Heart right ventricle (tissue), 16 donors: ENCODE data around the gene CYB561A3. TPM values are rescaled to one million over a fixed set of nuclear protein-coding genes. Genes with fewer than 3 reads are reported as not detected.
A peak's percentile ranks its signal among the peaks of the same experiment; 100 is the strongest.

Experiments
- ATAC-seq, 8 donors: fragments of 200-7000 bp; cut with Tn5 transposase; one replicate each; pipeline ENCODE4 v1.9.1; 2020; ENCODE audit warnings: mild to moderate bottlenecking in 8 of 8, moderate library complexity in 8 of 8, moderate number of reproducible peaks in 1 of 8
- DNase-seq, 2 donors: peaks; one replicate each; pipeline ENCODE4 v3.0.0-alpha.2; 2020
- H3K27ac ChIP-seq, 10 donors: fragments of 200-600 bp; sonication (generic) in 2 of 10; one replicate each; pipeline versions ENCODE4 v1.5.0 to v1.8.0; 2020 to 2022; ENCODE audit warnings: mild to moderate bottlenecking in 3 of 10
- H3K27me3 ChIP-seq, 7 donors: fragments of 200-600 bp; one replicate each; pipeline ENCODE4 v1.8.0; 2021 to 2022; ENCODE audit warnings: mild to moderate bottlenecking in 2 of 7
- H3K36me3 ChIP-seq, 9 donors: fragments of 200-600 bp; sonication (generic) in 1 of 9; one replicate each; pipeline versions ENCODE4 v1.5.0 to v1.8.0; 2020 to 2022; ENCODE audit warnings: mild to moderate bottlenecking in 2 of 9
- H3K4me1 ChIP-seq, 9 donors: fragments of 200-600 bp; sonication (generic) in 1 of 9; one replicate each; pipeline versions ENCODE4 v1.5.0 to v1.8.0; 2020 to 2022; ENCODE audit warnings: mild to moderate bottlenecking in 4 of 9
- H3K4me3 ChIP-seq, 10 donors: fragments of 200-600 bp; sonication (generic) in 2 of 10; one replicate each; pipeline versions ENCODE4 v1.5.0 to v1.8.0; 2020 to 2022; ENCODE audit warnings: mild to moderate bottlenecking in 7 of 10, moderate library complexity in 2 of 10
- H3K9me3 ChIP-seq, 11 donors: fragments of 200-600 bp in 10 of 11; sonication (generic) in 2 of 11; one replicate each; pipeline versions ENCODE4 v1.5.0 to v1.8.0; 2013 to 2022; ENCODE audit warnings: mild to moderate bottlenecking in 2 of 11, control low read depth in 1 of 11, moderate library complexity in 1 of 11
- WGBS, 2 donors: extraction: QIAGEN DNeasy Blood & Tissue Kit; methylation state at CpG; one replicate each; pipeline ENCODE4 v1.1.7; 2013; ENCODE audit warnings: inconsistent platforms in 1 of 2; 5-methylcytosine and 5-hydroxymethylcytosine counted together
- intact Hi-C, 10 donors: fragments of 100-400 bp; cut with DNase I; formaldehyde crosslinking; loops; one replicate each; pipeline versions ENCODE4 v1.11.1 to v1.14.2; 2022
- polyA plus RNA-seq, 2 donors: library from polyadenylated mRNA; stranded (reverse); fragments of 200-250 nt; gene quantifications; one replicate each; pipeline ENCODE4 v1.2.3, GENCODE V29; 2013
- total RNA-seq, 10 donors: library from RNA; stranded (reverse); fragmentation: NEBNext Ultra II Directional in 3 of 10; extraction: Animal tissue kit (Norgen Biotek cat#: 25700) in 3 of 10; gene quantifications; one replicate each; pipeline versions ENCODE4 v1.2.1 to v1.2.4, GENCODE V29; 2021 to 2023
- TF ChIP-seq, protein P1 (sequence below), 9 donors: fragments of 200-600 bp; sonication (generic) in 2 of 9; IDR thresholded peaks; one replicate each; pipeline versions ENCODE4 v1.5.0 to v1.8.0; 2021 to 2022; ENCODE audit warnings: antibody characterized with exemption in 9 of 9, mild to moderate bottlenecking in 5 of 9, moderate library complexity in 1 of 9
- donor health status: Arrhythmogenic right ventricular cardiomyopathy.
- donor health status: ischemic (EF 13 %, LVEDD 7.1; RV severe dilation, severe dysfunction).
- donor health status: healthy with polysubstance abuse.
- donor health status: DM: no; HTN: yes; CAD: no.
- donor health status: DM: no; HTN: no; CAD: no.
- donor health status: ischemic (EF 25% LVEDD 6.9; RV normal size, moderate dysfunction).
- donor health status: ischemic (EF 25% LVEDD 5.7; RV mildly dilated, moderate dysfunction).
- donor health status: healthy.
- donor health status: DM: yes; HTN: yes; CAD: no.
- donor health status: Ischemic cardiomyopathy.
- donor health status: ischemic (EF 35%, LVEDD 5.7; RV mildly dilated, moderate dysfunction).
- donor health status: nonischemic (EF 11% LVEDD 7.7; RV severe dilation, severe dysfunction).
- donor health status: DM: yes; HTN: yes; CAD: no.
- donor health status: PGD.
- donor health status: ischemic (EF 29% LVEDD 5.4; RV normal size, mild dysfunction).
- donor health status: nonischemic (EF 23%, LVEDD 6.1; RV moderate dilation, normal function).

CYB561A3 gene
- total and polyA plus RNA-seq, 12 donors, result 6.0 to 18.6 (median 10.5) TPM

DNA sequence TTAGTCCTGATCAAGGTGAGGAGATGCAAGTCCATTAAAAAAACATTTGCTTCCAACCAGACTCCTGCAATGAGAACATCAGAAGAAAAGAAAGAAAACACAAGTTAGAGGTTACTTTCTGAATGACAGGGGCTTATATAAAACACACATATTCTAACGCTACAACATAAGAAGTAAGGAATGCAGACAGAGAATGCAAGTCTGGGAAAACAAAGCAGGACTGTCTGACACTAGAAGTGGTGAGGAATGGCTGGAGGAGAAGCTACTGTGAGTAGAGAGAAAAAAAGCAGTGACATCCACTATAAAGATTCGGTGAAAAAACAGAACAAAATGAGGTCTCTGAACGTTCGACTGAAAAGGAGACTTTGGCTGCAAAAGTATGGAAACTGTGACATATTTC is 43.0 kb upstream of the CYB561A3 start:
- Histone ChIP-seq H3K27ac (no peak overlapping the region), H3K4me1 (peaks cover 0 to 8% (median 0%) of the 10 kb centered on the region in 9 donors), H3K4me3 (no peak overlapping the region), H3K36me3 (peaks cover 0 to 99% (median 42%) of the 10 kb centered on the region in 9 donors), H3K9me3 (no peaks in the 10 kb centered on the region), H3K27me3 (no peaks in the 10 kb centered on the region)
- TF ChIP-seq, protein P1, sequence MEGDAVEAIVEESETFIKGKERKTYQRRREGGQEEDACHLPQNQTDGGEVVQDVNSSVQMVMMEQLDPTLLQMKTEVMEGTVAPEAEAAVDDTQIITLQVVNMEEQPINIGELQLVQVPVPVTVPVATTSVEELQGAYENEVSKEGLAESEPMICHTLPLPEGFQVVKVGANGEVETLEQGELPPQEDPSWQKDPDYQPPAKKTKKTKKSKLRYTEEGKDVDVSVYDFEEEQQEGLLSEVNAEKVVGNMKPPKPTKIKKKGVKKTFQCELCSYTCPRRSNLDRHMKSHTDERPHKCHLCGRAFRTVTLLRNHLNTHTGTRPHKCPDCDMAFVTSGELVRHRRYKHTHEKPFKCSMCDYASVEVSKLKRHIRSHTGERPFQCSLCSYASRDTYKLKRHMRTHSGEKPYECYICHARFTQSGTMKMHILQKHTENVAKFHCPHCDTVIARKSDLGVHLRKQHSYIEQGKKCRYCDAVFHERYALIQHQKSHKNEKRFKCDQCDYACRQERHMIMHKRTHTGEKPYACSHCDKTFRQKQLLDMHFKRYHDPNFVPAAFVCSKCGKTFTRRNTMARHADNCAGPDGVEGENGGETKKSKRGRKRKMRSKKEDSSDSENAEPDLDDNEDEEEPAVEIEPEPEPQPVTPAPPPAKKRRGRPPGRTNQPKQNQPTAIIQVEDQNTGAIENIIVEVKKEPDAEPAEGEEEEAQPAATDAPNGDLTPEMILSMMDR (IDR thresholded peaks at IDR 0.05), result no peak
- ATAC-seq, result no peak
- no peak for DNase-seq
- 84 to 86% methylated on average over 4 of the region's 4 CpGs for WGBS, 2 donors
- intact Hi-C loops, result no loop called here

DNA sequence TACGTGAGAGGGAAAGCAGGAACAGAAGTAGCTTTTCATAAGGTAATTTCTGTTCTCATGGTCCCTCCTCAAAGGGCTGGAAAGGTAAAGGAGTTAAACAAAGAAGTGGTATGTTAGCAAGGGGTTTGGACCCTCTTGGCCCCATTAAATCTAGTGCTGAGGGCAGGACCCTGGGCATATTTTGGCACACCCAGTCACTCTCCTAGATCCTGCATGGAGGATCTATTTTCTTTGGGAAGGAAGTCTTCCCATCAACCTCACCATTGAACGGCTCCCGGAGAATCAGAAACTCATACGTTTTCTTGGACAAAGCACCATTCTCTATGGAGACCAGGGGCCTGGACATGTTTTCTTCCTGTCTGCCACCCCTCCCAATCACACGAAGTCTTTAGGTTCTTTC is 42.4 kb upstream of the CYB561A3 start:
- intact Hi-C loops, result no loop called here
- 64 to 69% methylated on average over 5 of the region's 5 CpGs for WGBS, 2 donors
- Histone ChIP-seq H3K4me3 (no peak overlapping the region), H3K27me3 (no peaks in the 10 kb centered on the region), H3K4me1 (peaks cover 0 to 8% (median 0%) of the 10 kb centered on the region in 9 donors), H3K36me3 (peaks cover 0 to 98% (median 37%) of the 10 kb centered on the region in 9 donors), H3K9me3 (no peaks in the 10 kb centered on the region), H3K27ac (peak overlapping the region in 1 of 10 donors; percentile 31)
- DNase-seq (no peak), ATAC-seq (no peak)
- TF ChIP-seq, protein P1 (IDR thresholded peaks at IDR 0.05), result no peak

GRCh38 chr11:61403658-61404057 is 42.0 kb upstream of the CYB561A3 start:
- Histone ChIP-seq H3K4me1 (peaks cover 0 to 8% (median 0%) of the 10 kb centered on the region in 9 donors), H3K36me3 (peaks cover 0 to 98% (median 35%) of the 10 kb centered on the region in 9 donors), H3K27ac (peak overlapping the region in 1 of 10 donors; percentile 31), H3K27me3 (no peaks in the 10 kb centered on the region), H3K9me3 (no peaks in the 10 kb centered on the region), H3K4me3 (no peak overlapping the region)
- DNase-seq (no peak), ATAC-seq (peak in 1 of 8 donors; percentile 32)
- TF ChIP-seq, protein P1 (IDR thresholded peaks at IDR 0.05), result no peak
- 100% methylated on average over 1 of the region's 1 CpG for WGBS, 2 donors
- intact Hi-C loops, result no loop called here

GRCh38 chr11:61401573-61401972 is 39.9 kb upstream of the CYB561A3 start:
- intact Hi-C loops, result no loop called here
- H3K9me3 ChIP-seq, result no peaks in the 10 kb centered on the region
- H3K27ac ChIP-seq, result no peak overlapping the region
- DNase-seq (no peak), ATAC-seq (no peak)
- H3K36me3 ChIP-seq, result peaks cover 0 to 98% (median 26%) of the 10 kb centered on the region in 9 donors
- H3K27me3 ChIP-seq, result no peaks in the 10 kb centered on the region
- no peak overlapping the region for H3K4me3 ChIP-seq
- 89 to 95% methylated on average over 2 of the region's 2 CpGs for WGBS, 2 donors
- TF ChIP-seq, protein P1 (IDR thresholded peaks at IDR 0.05), result no peak
- peaks cover 0 to 8% (median 0%) of the 10 kb centered on the region in 9 donors for H3K4me1 ChIP-seq
